WI38 (cell line): Measurements from ENCODE around the gene NKIRAS2.
"Not testable (repeated sequence)": the region's sequence is repeated elsewhere in the genome, so short reads cannot be mapped to it uniquely, and the experiment has no call there.

Source experiments
- H3K4me3 ChIP-seq: 2 replicates; pipeline ENCODE4 v1.5.1; 2011; ENCODE audit warnings: low read depth, mild to moderate bottlenecking, control low read depth, low read length
- CTCF ChIP-seq: IDR thresholded peaks from 2 replicates; pipeline ENCODE4 v1.5.1; 2012; ENCODE audit warnings: low read depth, mild to moderate bottlenecking, control low read depth, low read length

NKIRAS2 gene

DNA sequence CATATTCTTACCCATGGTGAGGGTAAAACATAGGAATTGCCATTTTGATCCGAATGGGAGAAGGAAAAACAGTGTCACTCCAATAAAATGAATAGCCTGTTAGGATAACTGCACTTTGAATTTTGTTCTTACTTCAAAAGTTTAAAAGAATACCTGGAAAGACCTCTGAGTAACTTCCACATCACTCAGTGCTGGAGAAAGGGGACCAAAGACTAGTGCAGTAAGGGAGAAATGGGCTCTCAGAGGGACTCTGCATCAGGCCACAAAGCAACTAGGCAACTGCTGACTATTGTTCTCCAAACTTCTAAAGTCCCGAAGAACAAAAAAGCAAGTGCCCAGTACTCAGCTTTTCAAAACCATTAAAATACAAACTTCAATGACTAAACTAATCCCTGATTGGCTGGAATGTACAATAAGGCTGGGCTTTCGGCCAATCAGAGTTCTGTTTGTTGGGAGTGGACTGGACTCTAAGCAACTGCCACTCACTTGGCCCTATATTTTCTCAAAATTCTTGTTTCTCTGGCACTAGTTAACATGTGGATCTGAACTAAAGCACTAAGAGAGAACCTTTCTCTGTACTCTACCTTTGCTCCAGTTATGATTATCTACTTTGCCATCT is 8.9 kb upstream of the NKIRAS2 start:
- no peak for TF ChIP-seq CTCF
- no peak overlapping the region for H3K4me3 ChIP-seq

GRCh38 chr17:42012363-42012762 is 7.5 kb upstream of the NKIRAS2 start:
- H3K4me3 ChIP-seq = not testable (repeated sequence)

GRCh38 chr17:42013740-42014139 is 6.2 kb upstream of the NKIRAS2 start:
- not testable (repeated sequence) for H3K4me3 ChIP-seq

DNA sequence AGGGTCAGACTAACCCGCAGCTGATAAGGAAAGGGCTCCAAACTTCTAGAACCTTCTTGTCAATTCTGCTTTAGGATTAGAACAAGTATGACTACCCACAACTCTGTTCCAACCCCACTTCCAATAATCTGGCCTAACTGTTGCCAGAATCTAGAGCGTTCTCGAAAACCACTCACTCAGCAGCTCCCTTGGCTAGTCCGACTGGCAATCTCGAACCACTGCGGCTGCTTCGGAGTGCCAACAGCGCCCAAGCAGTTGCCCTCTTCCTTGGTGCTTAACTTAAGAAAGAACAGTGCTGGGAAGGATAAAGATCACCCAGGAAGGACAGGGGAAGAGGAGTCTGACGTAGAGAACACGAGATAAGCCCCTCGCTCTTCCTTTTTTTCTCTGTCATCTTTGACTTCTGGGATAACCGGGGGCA is 3.5 kb upstream of the NKIRAS2 start:
- peak overlapping the region; percentile 95 for H3K4me3 ChIP-seq
- no peak for TF ChIP-seq CTCF

DNA sequence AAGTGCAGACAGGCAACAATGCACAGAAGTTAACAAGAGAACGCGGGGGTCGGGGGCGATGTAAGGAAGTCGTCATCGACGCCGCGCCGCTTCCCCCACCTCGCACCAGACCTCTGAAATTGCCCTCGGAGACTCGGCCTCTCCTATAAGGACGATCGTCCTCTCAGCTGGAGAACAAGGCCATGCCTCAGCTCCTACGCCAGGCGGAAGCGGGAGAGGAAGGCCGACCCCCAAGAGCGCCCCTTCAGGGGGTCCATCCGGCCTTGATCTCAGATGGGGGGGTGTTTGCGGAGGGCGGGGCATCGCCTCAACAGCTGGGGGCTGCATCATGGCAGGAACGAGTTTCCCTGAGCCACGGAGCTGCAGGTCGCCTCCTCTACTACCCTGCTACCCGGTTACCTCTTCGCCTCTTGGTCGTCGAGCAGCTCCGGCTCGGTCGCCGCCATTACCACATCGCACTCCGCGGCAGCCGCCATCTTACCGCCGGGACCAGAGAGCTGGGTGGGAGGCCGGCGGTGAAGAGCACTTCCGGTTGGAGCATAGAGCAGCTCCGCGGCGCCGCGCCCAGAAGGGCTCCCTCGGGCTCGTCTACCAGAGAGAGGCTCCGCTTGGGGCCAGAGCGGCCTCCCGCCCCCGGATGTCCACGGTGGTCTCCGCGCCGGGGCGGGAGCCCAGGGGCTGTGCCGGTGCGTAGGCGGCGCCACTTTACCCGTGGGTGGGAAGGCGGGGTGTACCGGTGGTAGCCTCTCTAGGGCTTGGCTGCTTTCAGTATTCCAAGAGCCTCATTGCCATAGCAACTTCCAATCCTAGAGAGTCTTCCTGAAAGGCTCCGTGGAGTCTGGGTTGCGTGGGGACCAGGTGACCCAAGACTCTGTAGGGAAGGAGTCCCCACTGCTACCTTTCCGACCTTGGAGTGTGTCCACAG is 2.7 kb upstream of the NKIRAS2 start, which contains the start of gene DNAJC7:
DNAJC7 (minus strand) TSS at position 499 of the 925 bp plus-strand sequence; CDS start at position 476, 23 bp downstream.
- no peak for TF ChIP-seq CTCF

DNA sequence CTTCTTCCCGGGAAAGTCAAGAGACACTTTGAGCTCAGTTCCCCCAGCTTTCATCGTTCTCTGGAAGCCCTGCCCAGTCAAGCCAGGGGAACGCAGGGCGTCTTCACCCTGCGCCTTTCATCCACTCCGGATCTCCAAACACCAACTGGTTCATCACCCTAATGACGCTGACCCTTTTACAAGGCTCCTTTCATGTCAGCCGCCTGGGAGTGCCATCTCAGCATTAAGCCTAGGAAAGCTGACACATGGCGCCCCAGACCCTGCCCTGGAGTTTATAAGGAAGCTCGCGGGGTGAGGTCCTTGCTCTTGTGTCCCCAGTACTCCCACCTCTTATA is 2.1 kb upstream of the NKIRAS2 start:
- no peak for TF ChIP-seq CTCF
- H3K4me3 ChIP-seq = peak overlapping the region; percentile 95

More for the DNA sequence above, 2.7 kb upstream of the NKIRAS2 start, which contains the start of gene DNAJC7:
- peak within 1 kb of the TSS; percentile 95 for H3K4me3 ChIP-seq

- peak overlapping the region; percentile 95 for H3K4me3 ChIP-seq
- TF ChIP-seq CTCF = no peak
These were observed 1.6 kb upstream of the NKIRAS2 start for GRCh38 chr17:42018339-42018738.

DNA sequence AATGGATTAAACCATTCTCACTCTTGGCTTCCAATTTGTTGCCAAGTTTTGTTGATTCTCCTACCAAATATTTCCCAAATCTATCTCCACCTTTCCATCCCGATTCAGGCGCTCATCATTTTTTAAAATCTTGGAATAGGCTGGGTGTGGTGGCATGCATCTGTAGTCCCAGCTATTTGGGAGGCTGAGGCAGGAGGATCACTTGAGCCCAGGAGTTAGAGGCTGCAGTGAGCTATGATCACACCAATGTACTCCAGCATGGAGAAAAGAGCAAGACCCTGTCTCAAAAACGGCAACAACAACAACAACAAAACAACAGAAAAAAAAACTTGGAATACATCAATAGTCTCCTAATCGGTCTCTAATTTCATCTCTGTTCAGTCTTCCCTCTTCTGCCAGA is 902 bp upstream of the NKIRAS2 start:
- H3K4me3 ChIP-seq = no peak overlapping the region
- no peak for TF ChIP-seq CTCF

DNA sequence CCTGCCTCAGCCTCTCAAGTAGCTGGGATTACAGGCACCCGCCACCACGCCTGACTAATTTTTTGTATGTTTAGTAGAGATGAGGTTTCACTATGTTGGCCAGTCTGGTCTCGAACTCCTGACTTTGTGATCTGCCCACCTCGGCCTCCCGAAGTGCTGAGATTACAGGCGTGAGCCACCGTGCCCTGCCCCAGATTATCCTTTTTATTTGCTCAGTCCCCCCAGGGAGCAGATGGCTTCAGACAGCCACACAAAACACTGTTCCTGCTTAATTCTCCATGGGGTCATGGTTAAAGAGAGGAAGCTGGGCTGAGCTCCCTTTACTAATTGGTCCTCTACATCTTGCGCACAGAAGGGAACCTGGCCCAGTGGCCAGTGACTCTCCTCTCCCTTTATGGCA is 955 bp downstream of the NKIRAS2 start:
- peak overlapping the region; percentile 89 for H3K4me3 ChIP-seq
